VCaP (cell line): Measurements from ENCODE around the gene ARHGAP19.
A peak's percentile ranks its signal among the peaks of the same experiment; 100 is the strongest.

Experiments
- H3K27ac ChIP-seq: fragments of 450-650 bp; 2 replicates; pipeline ENCODE4 v1.5.1; 2017
- TF ChIP-seq, protein P1 (sequence below): fragments of 450-650 bp; conservative IDR thresholded peaks from 2 replicates; pipeline ENCODE4 v1.5.1; 2017; ENCODE audit warnings: mild to moderate bottlenecking, moderate library complexity

The ARHGAP19 gene

DNA sequence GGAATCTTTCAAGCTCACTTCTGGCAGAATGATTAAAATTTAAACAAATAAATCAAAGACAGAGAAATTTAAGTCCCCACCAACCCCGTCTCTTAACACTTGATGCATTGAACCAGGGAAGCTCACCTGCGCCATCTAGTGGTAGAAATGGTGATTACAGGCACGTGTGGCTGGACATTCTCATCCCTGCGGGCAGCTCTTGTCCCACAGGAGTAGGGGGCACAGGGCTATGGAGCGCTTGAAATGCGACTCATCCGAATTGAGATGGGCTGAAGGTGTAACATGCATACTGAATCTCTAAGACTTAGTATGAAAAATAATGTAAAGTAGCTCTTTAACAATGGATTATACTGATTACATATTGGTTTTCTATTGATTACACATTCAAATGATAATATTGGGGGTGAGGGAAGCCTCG is 81.9 kb downstream of the ARHGAP19 start:
- no peak overlapping the region for H3K27ac ChIP-seq
- TF ChIP-seq, protein P1, sequence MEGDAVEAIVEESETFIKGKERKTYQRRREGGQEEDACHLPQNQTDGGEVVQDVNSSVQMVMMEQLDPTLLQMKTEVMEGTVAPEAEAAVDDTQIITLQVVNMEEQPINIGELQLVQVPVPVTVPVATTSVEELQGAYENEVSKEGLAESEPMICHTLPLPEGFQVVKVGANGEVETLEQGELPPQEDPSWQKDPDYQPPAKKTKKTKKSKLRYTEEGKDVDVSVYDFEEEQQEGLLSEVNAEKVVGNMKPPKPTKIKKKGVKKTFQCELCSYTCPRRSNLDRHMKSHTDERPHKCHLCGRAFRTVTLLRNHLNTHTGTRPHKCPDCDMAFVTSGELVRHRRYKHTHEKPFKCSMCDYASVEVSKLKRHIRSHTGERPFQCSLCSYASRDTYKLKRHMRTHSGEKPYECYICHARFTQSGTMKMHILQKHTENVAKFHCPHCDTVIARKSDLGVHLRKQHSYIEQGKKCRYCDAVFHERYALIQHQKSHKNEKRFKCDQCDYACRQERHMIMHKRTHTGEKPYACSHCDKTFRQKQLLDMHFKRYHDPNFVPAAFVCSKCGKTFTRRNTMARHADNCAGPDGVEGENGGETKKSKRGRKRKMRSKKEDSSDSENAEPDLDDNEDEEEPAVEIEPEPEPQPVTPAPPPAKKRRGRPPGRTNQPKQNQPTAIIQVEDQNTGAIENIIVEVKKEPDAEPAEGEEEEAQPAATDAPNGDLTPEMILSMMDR: peak; percentile 96

DNA sequence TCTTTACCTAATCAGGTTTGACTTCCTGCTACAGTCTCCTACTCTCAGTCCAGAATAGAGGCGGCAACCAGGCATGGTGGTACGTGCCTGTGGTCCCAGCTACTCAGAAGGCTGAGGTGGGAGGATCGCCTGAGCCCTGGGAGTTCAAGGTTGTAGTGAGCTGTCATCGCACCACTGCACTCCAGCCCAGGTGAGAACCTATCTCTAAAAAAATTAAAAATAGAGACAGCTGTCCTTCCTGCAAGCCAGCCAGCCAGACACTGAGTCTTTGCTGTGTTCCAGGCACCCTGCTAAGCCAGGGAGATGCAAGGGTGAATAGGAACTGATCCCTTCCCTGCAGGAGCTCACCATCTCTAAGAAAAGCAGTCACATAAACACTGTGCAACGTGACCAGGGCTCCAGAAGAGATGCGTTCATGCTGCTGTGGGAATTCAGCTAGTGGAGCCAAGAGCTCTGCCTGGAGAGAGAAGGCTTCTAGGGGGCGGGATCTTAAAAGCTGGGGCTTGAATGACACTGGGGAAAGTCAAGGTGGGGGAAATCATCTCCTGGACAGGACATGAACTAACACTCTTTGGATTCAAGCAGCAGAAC is 84.6 kb downstream of the ARHGAP19 start:
- TF ChIP-seq, protein P1: no peak
- H3K27ac ChIP-seq: no peak overlapping the region

DNA sequence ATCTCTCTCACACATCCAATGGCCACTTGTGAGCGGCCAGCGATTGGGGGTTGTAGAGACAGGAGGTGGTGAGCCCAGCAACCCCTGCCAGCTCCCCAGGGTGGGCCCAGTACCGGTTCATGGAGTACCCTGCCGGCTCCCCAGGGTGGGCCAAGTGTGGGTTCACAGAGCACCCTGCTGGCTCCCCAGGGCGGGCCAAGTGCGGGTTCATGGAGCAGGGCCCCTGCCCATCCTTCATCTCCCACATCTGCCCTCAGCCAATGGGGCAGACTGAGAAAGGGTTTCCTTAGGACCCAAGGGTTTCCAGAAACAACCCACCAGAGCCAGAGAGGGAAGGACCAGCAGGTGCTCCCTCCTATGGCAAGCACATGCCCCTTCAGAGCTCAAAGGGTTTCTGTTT is 85.3 kb downstream of the ARHGAP19 start:
- TF ChIP-seq, protein P1: no peak
- no peak overlapping the region for H3K27ac ChIP-seq

DNA sequence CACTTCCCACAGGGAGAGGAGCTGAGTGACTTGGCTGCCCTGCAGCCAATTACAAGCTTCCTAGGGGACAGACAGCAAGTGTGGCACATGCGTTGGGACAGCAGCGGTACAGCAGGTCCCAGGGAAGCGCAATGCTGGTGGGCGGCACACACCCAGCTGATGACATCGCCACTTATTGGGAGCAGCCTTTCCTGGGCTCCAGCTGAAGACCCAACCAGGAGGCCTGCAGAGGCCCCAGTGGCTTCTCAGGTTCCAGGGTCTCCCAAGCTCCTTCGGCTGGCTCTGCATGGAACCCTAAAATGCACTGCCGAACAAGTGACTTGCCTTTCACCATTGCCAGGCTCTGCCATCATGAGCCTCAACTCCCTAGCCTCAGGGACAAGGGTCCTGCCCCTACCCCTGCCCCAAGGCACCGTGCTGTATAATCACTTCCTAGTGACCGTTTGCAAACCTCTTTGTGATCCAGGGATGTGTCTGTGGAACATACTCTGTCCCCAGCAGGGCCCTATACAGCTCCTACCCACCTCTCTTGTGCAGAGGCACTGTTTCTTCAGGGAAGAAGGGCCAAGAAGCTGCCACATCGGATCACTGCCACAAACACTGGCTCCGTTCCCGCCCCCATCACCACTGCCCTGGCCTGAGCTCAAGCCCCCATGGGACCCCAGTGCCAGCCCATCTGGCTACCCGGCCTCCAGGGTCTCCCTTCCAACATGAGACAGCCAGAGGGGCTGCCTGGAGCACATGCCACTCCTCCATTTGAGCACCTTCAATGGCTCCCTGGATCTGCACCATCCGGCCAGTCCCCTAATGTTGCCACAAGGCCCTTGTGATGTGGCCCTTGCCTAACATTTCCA is 87.4 kb downstream of the ARHGAP19 start:
- TF ChIP-seq, protein P1: no peak
- no peak overlapping the region for H3K27ac ChIP-seq

DNA sequence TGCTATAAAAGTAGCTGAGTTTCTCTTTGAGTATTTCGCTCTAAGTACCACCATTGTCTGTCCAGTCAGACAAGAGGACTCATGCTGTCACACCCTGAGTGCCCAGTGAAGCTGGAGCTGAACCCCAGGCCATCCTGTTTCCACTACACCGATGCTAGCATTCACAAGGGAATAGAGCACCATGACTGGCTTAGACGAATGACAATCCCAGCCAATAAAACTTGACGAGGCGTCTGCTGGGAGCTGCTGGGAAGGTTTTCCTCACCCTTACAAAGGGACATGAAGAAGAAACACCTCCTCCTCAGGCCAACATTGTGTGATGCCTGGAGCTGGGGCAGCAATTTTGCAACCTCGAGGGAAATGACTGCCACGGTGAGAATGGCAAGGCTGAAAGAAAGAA is 89.2 kb downstream of the ARHGAP19 start:
- TF ChIP-seq, protein P1: no peak
- no peak overlapping the region for H3K27ac ChIP-seq

DNA sequence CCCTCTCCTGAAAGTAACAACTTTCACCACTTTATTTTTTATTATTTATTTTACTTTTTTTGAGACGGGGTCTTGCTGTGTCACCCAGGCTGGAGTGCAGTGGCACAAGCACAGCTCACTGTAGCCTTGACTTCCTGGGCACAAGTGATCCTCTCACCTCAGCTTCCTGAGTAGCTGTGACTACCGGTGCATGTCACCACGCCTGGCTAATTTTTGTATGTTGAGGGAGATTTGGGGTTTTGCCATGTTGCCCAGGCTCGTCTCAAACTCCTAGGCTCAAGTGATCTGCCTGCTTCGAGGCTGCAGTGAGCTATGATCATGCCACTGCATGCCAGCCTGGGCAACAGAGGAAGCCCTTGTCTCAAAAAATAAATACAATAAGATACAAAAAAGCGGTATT is 91.8 kb downstream of the ARHGAP19 start:
- peak overlapping the region; percentile 95 for H3K27ac ChIP-seq

DNA sequence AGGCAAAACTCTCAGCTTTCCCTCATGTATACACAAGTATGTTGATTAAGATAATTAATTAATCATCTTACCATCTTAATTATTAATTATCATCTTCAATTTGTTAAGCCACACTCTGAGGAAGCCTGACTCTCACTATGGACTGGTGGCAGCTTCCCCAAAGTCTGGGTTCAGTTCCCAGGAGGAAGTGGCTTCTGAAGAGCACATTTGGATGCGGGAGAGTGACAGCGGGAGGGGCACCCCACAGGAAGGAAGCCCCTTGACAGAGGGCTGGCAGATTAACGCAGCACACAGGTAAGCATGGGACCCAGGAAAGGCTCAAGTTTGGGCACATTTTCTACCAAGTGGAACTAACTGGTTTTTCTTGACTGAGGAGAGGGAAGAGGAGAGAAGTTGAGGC is 93.3 kb downstream of the ARHGAP19 start:
- TF ChIP-seq, protein P1: no peak
- peak overlapping the region; percentile 95 for H3K27ac ChIP-seq

More for the DNA sequence above, 91.8 kb downstream of the ARHGAP19 start:
- TF ChIP-seq, protein P1: no peak
